Subcutaneous abdominal adipose tissue (tissue), 5 donors: ENCODE results near the gene YWHAB.

ENCODE experiments used
- H3K27ac ChIP-seq: one replicate; pipeline ENCODE4 v1.7.0; 2013; ENCODE audit warnings: low read depth, mild to moderate bottlenecking, inconsistent platforms, low read length, moderate library complexity
- H3K27me3 ChIP-seq, 5 donors: one replicate each; pipeline ENCODE4 v1.7.0; 2013; ENCODE audit warnings: low read length in 5 of 5, inconsistent platforms in 1 of 5; ENCODE audit not compliant: control insufficient read depth in 5 of 5, insufficient read depth in 4 of 5
- H3K36me3 ChIP-seq, 5 donors: one replicate each; pipeline ENCODE4 v1.7.0; 2013; ENCODE audit warnings: low read length in 5 of 5; ENCODE audit not compliant: control insufficient read depth in 5 of 5, insufficient read depth in 5 of 5
- H3K4me1 ChIP-seq, 5 donors: one replicate each; pipeline ENCODE4 v1.7.0; 2013; ENCODE audit warnings: low read length in 5 of 5, mild to moderate bottlenecking in 3 of 5, moderate library complexity in 1 of 5; ENCODE audit not compliant: control insufficient read depth in 5 of 5, insufficient read depth in 5 of 5
- H3K4me3 ChIP-seq, 5 donors: one replicate each; pipeline ENCODE4 v1.7.0; 2013; ENCODE audit warnings: low read length in 5 of 5, low read depth in 1 of 5
- H3K9ac ChIP-seq, 5 donors: one replicate each; pipeline ENCODE4 v1.7.0; 2013; ENCODE audit warnings: low read length in 5 of 5, mild to moderate bottlenecking in 4 of 5, moderate library complexity in 3 of 5
- H3K9me3 ChIP-seq, 5 donors: one replicate each; pipeline ENCODE4 v1.7.0; 2013; ENCODE audit warnings: low read length in 5 of 5; ENCODE audit not compliant: control insufficient read depth in 5 of 5
- donor health status: healthy.
- donor health status: healthy.
- donor health status: healthy.
- donor health status: healthy.
- donor health status: healthy.

YWHAB gene

GRCh38 chr20:44909872-44910689 is 24.6 kb downstream of the YWHAB start, which contains the start of gene PABPC1L:
Gene PABPC1L (plus strand): TSS chr20:44910060. CDS start chr20:44910144, 84 bp downstream.
- Histone ChIP-seq H3K4me1 (peaks cover 0 to 28% (median 24%) of the 10 kb centered on the region in 5 donors), H3K27me3 (no peaks in the 10 kb centered on the region), H3K27ac (no peak within 1 kb of the TSS), H3K9ac (peak within 1 kb of the TSS in 3 of 5 donors; percentile 39 to 62 (median 39)), H3K9me3 (no peaks in the 10 kb centered on the region), H3K4me3 (peak within 1 kb of the TSS; percentile 48 to 77 (median 64)), H3K36me3 (peaks cover 26 to 37% (median 32%) of the 10 kb centered on the region in 5 donors)

- Histone ChIP-seq H3K27ac (no peak overlapping the region), H3K4me1 (peaks cover 0 to 28% (median 24%) of the 10 kb centered on the region in 5 donors), H3K9me3 (no peaks in the 10 kb centered on the region), H3K36me3 (peaks cover 19 to 30% (median 28%) of the 10 kb centered on the region in 5 donors), H3K4me3 (peak overlapping the region in 4 of 5 donors; percentile 61 to 77 (median 66)), H3K27me3 (no peaks in the 10 kb centered on the region), H3K9ac (peak overlapping the region in 1 of 5 donors; percentile 62)
These were observed 25.3 kb downstream of the YWHAB start for GRCh38 chr20:44910690-44911262.

- Histone ChIP-seq H3K9ac (no peak overlapping the region), H3K9me3 (no peaks in the 10 kb centered on the region), H3K36me3 (peaks cover 13 to 24% (median 21%) of the 10 kb centered on the region in 5 donors), H3K4me3 (no peak overlapping the region), H3K27me3 (no peaks in the 10 kb centered on the region), H3K4me1 (peaks cover 0 to 26% (median 24%) of the 10 kb centered on the region in 5 donors), H3K27ac (no peak overlapping the region)
These were observed 25.9 kb downstream of the YWHAB start for GRCh38 chr20:44911264-44911921.

GRCh38 chr20:44912189-44912588 is 26.7 kb downstream of the YWHAB start:
- Histone ChIP-seq H3K36me3 (peaks cover 6 to 25% (median 13%) of the 10 kb centered on the region in 5 donors), H3K4me3 (no peak overlapping the region), H3K27me3 (no peaks in the 10 kb centered on the region), H3K4me1 (peaks cover 0 to 18% (median 17%) of the 10 kb centered on the region in 5 donors), H3K27ac (no peak overlapping the region), H3K9me3 (no peaks in the 10 kb centered on the region), H3K9ac (no peak overlapping the region)

GRCh38 chr20:44914924-44915323 is 29.4 kb downstream of the YWHAB start:
- H3K27ac ChIP-seq: no peak overlapping the region
- no peak overlapping the region for H3K4me3 ChIP-seq
- peaks cover 0 to 10% (median 0%) of the 10 kb centered on the region in 5 donors for H3K36me3 ChIP-seq
- no peak overlapping the region for H3K9ac ChIP-seq
- H3K27me3 ChIP-seq: no peaks in the 10 kb centered on the region
- H3K4me1 ChIP-seq: peaks cover 0 to 9% (median 9%) of the 10 kb centered on the region in 5 donors
- H3K9me3 ChIP-seq: no peaks in the 10 kb centered on the region

GRCh38 chr20:44916586-44916985 is 31.1 kb downstream of the YWHAB start:
- H3K4me1 ChIP-seq: no peaks in the 10 kb centered on the region
- H3K4me3 ChIP-seq: no peak overlapping the region
- H3K27ac ChIP-seq: no peak overlapping the region
- H3K9me3 ChIP-seq: no peaks in the 10 kb centered on the region
- peaks cover 0 to 10% (median 0%) of the 10 kb centered on the region in 5 donors for H3K36me3 ChIP-seq
- H3K27me3 ChIP-seq: no peaks in the 10 kb centered on the region
- H3K9ac ChIP-seq: no peak overlapping the region

GRCh38 chr20:44917399-44917798 is 31.9 kb downstream of the YWHAB start:
- H3K9me3 ChIP-seq: no peaks in the 10 kb centered on the region

GRCh38 chr20:44918342-44918741 is 32.8 kb downstream of the YWHAB start:
- Histone ChIP-seq H3K27me3 (no peaks in the 10 kb centered on the region), H3K36me3 (peaks cover 0 to 14% (median 5%) of the 10 kb centered on the region in 5 donors), H3K27ac (no peak overlapping the region), H3K9ac (no peak overlapping the region), H3K4me1 (no peaks in the 10 kb centered on the region), H3K4me3 (no peak overlapping the region), H3K9me3 (no peaks in the 10 kb centered on the region)

More at GRCh38 chr20:44917399-44917798, 31.9 kb downstream of the YWHAB start:
- Histone ChIP-seq H3K27me3 (no peaks in the 10 kb centered on the region), H3K4me1 (no peaks in the 10 kb centered on the region), H3K9ac (no peak overlapping the region), H3K36me3 (peaks cover 0 to 10% (median 0%) of the 10 kb centered on the region in 5 donors), H3K4me3 (no peak overlapping the region), H3K27ac (no peak overlapping the region)

GRCh38 chr20:44918761-44919160 is 33.3 kb downstream of the YWHAB start:
- Histone ChIP-seq H3K36me3 (peaks cover 0 to 16% (median 5%) of the 10 kb centered on the region in 5 donors), H3K9me3 (no peaks in the 10 kb centered on the region), H3K9ac (no peak overlapping the region), H3K4me3 (no peak overlapping the region), H3K27me3 (no peaks in the 10 kb centered on the region), H3K27ac (no peak overlapping the region), H3K4me1 (no peaks in the 10 kb centered on the region)
